ENCODE data around the gene TTYH3.

The TTYH3 gene

DNA sequence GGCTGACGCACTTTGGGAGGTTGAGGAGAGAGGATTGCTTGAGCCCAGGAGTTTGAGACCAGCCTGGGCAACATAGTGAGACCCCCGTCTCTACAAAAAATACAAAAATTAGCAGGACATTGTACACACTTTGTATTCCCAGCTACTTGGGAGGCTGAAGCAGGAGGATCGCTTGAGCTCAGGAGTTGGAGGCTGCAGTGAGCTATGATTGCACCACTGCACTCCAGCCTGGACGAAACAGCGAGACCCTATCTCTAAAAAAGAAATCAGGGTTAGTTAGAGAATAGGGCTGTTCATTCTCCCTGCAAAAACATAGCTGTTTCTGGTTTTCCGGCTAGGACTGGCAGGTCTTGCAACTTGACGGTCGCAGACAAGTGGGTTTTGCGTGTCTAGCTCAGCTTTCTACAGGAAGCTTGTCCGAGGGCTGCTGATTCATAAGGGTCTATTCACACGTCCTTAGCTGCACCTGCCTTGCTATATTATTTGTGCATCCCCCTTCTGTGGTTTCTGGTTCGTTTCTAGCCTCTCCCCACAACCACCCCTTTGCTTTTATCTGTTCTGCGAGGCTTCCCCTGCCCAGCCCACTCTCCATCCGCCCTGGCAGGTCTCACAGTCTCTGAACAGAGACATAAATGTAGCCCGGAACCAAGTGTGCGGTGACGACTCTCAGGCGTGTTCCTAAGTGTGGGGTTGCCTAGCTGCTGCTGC is 66.9 kb downstream of the TTYH3 start:
- Histone ChIP-seq H3K27me3 (ENCODE audit: control insufficient read depth in 2 of 2, insufficient read depth in 2 of 2, low read length in 2 of 2) (no peaks in the 10 kb centered on the region), H3K9me3 (ENCODE audit: control insufficient read depth in 2 of 2, low read length in 2 of 2) (no peaks in the 10 kb centered on the region), H3K36me3 (ENCODE audit: control insufficient read depth in 2 of 2, insufficient read depth in 2 of 2, low read length in 2 of 2) (no peaks in the 10 kb centered on the region), H3K4me1 (ENCODE audit: control insufficient read depth in 2 of 2, insufficient read depth in 2 of 2, low read length in 2 of 2) (no peaks in the 10 kb centered on the region), H3K4me3 (ENCODE audit: low read length in 2 of 2) (no peak overlapping the region), H3K27ac (ENCODE audit: low read depth in 2 of 2, low read length in 2 of 2) (no peak overlapping the region), H3K9ac (ENCODE audit: low read depth in 1 of 2, low read length in 2 of 2) (no peak overlapping the region)

DNA sequence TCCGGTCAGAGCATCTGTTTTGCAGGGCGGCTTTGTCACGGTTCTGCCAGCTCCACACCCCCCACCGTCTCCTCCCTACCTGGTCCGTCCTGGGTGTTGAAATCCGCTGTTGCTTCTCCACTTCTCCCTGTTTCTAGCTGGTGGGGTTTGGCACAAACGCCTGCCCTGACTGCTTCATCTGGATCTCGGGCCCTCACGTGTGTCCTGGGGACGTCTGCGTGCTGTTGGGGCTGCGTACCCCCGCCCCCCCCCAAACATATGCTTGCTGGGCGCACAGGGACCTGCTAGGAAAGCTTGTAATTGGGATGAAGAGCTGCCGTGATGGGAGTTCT is 67.5 kb downstream of the TTYH3 start:
- H3K36me3 ChIP-seq (ENCODE audit: control insufficient read depth in 2 of 2, insufficient read depth in 2 of 2, low read length in 2 of 2), result no peaks in the 10 kb centered on the region
- H3K27ac ChIP-seq (ENCODE audit: low read depth in 2 of 2, low read length in 2 of 2), result no peak overlapping the region
- no peak overlapping the region for H3K4me3 ChIP-seq (ENCODE audit: low read length in 2 of 2)
- H3K4me1 ChIP-seq (ENCODE audit: control insufficient read depth in 2 of 2, insufficient read depth in 2 of 2, low read length in 2 of 2), result no peaks in the 10 kb centered on the region
- H3K27me3 ChIP-seq (ENCODE audit: control insufficient read depth in 2 of 2, insufficient read depth in 2 of 2, low read length in 2 of 2), result no peaks in the 10 kb centered on the region
- no peaks in the 10 kb centered on the region for H3K9me3 ChIP-seq (ENCODE audit: control insufficient read depth in 2 of 2, low read length in 2 of 2)
- H3K9ac ChIP-seq (ENCODE audit: low read depth in 1 of 2, low read length in 2 of 2), result no peak overlapping the region

DNA sequence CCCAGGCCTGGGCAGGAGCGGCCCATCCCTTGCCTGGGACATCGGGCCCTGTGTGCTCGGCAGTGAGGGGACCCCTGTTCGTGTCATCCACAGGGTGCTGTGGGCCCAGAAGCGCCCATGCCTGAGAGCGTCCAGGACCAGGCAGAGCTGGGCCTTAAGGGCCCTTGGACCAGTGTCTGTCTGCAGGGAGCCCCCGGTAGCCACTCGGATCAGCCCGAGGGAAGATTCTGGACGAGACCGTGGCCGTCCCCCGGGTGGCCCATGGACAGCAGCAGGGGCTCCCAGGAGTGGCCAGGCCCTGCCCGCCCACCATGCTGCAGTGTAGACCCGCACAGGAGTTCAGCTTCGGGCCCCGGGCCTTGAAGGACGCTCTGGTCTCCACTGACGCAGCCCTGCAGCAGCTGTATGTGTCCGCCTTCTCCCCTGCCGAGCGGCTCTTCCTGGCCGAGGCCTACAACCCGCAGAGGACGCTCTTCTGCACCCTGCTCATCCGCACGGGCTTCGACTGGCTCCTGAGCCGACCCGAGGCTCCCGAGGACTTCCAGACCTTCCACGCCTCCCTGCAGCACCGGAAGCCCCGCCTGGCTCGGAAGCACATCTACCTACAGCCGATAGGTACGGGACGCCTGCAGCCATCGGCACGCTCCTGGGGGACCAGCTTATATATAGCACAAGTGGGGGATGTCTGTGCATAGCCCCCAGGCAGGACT is 68.5 kb downstream of the TTYH3 start:
- Histone ChIP-seq H3K36me3 (ENCODE audit: control insufficient read depth in 2 of 2, insufficient read depth in 2 of 2, low read length in 2 of 2) (no peaks in the 10 kb centered on the region), H3K4me3 (ENCODE audit: low read length in 2 of 2) (no peak overlapping the region), H3K9me3 (ENCODE audit: control insufficient read depth in 2 of 2, low read length in 2 of 2) (no peaks in the 10 kb centered on the region), H3K4me1 (ENCODE audit: control insufficient read depth in 2 of 2, insufficient read depth in 2 of 2, low read length in 2 of 2) (no peaks in the 10 kb centered on the region), H3K27ac (ENCODE audit: low read depth in 2 of 2, low read length in 2 of 2) (no peak overlapping the region), H3K9ac (ENCODE audit: low read depth in 1 of 2, low read length in 2 of 2) (no peak overlapping the region), H3K27me3 (ENCODE audit: control insufficient read depth in 2 of 2, insufficient read depth in 2 of 2, low read length in 2 of 2) (no peaks in the 10 kb centered on the region)

DNA sequence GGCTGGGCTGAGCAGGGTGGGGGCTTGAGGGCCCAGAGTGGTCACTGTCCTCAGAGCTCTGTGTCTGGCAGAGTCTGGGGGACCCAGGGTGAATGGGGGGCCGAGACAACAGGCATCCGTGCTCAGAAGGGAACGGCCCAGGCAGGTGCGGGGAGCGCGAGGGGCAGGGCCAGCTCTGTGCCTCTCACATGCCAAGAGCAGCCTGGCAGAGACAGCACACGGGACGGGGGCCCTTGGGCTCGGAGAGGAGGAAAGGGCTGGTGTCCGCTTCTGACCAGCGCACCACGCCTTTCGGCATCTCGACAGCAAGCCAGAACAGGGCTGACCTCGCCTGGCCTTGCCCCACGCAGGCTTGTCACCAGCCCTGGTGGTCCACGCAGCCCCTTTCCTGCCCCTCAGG is 69.6 kb downstream of the TTYH3 start:
- H3K36me3 ChIP-seq (ENCODE audit: control insufficient read depth in 2 of 2, insufficient read depth in 2 of 2, low read length in 2 of 2), result no peaks in the 10 kb centered on the region
- no peaks in the 10 kb centered on the region for H3K9me3 ChIP-seq (ENCODE audit: control insufficient read depth in 2 of 2, low read length in 2 of 2)
- H3K27me3 ChIP-seq (ENCODE audit: control insufficient read depth in 2 of 2, insufficient read depth in 2 of 2, low read length in 2 of 2), result no peaks in the 10 kb centered on the region
- H3K4me3 ChIP-seq (ENCODE audit: low read length in 2 of 2), result no peak overlapping the region
- H3K9ac ChIP-seq (ENCODE audit: low read depth in 1 of 2, low read length in 2 of 2), result no peak overlapping the region
- no peak overlapping the region for H3K27ac ChIP-seq (ENCODE audit: low read depth in 2 of 2, low read length in 2 of 2)
- H3K4me1 ChIP-seq (ENCODE audit: control insufficient read depth in 2 of 2, insufficient read depth in 2 of 2, low read length in 2 of 2), result no peaks in the 10 kb centered on the region

DNA sequence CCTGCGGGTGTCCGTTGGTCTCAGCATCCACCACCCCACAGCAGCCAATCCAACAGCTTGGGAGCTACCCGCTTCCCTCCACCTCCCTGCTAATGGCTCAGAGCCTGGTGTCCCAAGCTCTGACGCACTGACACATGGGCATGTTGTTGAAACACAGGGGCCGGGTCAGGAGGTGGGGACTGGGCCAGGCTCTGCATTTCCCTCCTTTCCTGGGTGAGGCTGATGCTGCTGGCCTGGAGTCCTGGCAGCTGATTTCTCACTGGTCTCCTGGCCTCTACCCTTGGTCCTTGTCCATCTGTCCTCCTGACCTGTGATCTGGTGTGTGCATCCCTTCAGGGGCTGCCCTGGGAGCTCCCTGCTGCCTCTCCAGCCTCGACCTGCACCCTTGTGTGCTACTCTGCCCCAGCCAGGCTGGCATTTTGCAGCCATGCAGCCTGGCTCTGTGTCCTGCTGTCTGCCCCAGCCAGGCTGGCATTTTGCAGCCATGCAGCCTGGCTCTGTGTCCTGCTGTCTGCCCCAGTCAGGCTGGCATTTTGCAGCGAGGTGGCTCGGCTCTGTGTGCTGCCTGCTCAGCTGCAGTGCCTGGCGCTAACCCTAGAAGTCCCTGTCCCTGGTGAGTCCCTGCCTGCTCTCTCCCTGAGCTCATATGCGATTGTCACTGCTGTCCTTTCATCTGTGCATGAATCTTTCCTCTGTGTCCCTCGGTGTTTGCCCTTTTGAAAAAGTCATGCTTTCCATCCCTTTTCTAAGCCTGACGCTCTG is 70.2 kb downstream of the TTYH3 start:
- H3K27me3 ChIP-seq (ENCODE audit: control insufficient read depth in 2 of 2, insufficient read depth in 2 of 2, low read length in 2 of 2), result no peaks in the 10 kb centered on the region
- no peaks in the 10 kb centered on the region for H3K9me3 ChIP-seq (ENCODE audit: control insufficient read depth in 2 of 2, low read length in 2 of 2)
- no peaks in the 10 kb centered on the region for H3K4me1 ChIP-seq (ENCODE audit: control insufficient read depth in 2 of 2, insufficient read depth in 2 of 2, low read length in 2 of 2)
- no peak overlapping the region for H3K9ac ChIP-seq (ENCODE audit: low read depth in 1 of 2, low read length in 2 of 2)
- H3K4me3 ChIP-seq (ENCODE audit: low read length in 2 of 2), result no peak overlapping the region
- no peaks in the 10 kb centered on the region for H3K36me3 ChIP-seq (ENCODE audit: control insufficient read depth in 2 of 2, insufficient read depth in 2 of 2, low read length in 2 of 2)
- H3K27ac ChIP-seq (ENCODE audit: low read depth in 2 of 2, low read length in 2 of 2), result no peak overlapping the region

DNA sequence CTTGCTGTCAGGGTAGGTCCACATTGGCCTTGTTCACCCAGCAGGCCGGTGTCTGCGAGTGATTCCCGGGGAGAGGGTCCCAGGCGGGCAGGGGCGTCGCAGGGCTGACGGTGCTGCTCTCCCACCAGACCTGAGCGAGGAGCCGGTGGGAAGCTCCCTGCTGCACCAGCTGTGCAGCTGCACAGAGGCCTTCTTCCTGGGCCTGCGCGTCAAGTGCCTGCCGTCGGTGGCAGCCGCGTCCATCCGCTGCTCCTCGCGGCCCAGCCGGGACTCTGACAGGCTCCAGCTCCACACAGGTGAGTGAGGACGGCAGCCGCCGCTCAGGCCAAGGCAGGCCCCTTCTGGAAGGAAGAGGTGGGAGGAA is 70.8 kb downstream of the TTYH3 start:
- no peak overlapping the region for H3K9ac ChIP-seq (ENCODE audit: low read depth in 1 of 2, low read length in 2 of 2)
- H3K4me1 ChIP-seq (ENCODE audit: control insufficient read depth in 2 of 2, insufficient read depth in 2 of 2, low read length in 2 of 2), result no peaks in the 10 kb centered on the region
- H3K36me3 ChIP-seq (ENCODE audit: control insufficient read depth in 2 of 2, insufficient read depth in 2 of 2, low read length in 2 of 2), result no peaks in the 10 kb centered on the region
- H3K9me3 ChIP-seq (ENCODE audit: control insufficient read depth in 2 of 2, low read length in 2 of 2), result no peaks in the 10 kb centered on the region
- H3K27ac ChIP-seq (ENCODE audit: low read depth in 2 of 2, low read length in 2 of 2), result no peak overlapping the region
- no peak overlapping the region for H3K4me3 ChIP-seq (ENCODE audit: low read length in 2 of 2)
- no peaks in the 10 kb centered on the region for H3K27me3 ChIP-seq (ENCODE audit: control insufficient read depth in 2 of 2, insufficient read depth in 2 of 2, low read length in 2 of 2)

DNA sequence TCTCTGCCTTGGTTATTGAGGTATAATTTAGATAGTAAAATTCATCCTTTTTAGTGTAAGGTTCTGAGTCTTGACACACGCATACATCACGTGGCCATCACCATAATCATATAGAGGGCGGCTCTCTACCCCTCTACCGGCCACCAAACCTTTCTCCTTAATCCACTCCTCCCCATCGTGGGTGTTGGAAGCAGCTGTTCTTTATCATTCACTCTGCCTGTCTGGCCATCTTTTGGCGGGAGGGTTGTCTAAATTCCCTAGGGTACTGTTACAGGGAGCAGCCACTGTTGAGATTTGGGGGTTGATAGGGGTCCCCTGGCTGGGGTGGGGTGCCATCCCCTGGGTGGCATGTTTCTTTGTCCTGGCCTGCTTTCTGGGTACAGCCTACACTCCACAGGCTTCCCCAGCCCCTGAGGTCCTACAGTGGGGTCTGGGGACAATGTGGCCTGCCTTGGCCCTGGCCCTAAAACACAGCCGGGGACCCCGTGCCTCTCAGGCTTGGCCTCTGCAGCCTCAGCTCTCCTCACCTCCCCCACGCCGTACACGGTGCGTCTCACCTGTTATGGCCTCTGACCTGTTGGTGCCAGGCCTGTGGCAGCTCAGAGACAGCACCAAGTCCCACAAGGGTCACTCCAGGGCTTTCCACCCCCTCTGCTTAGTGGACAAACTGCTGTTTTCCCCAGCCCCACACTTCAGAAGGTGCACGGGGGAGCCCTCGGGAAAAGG is 73.7 kb downstream of the TTYH3 start:
- Histone ChIP-seq H3K9me3 (ENCODE audit: control insufficient read depth in 2 of 2, low read length in 2 of 2) (no peaks in the 10 kb centered on the region), H3K36me3 (ENCODE audit: control insufficient read depth in 2 of 2, insufficient read depth in 2 of 2, low read length in 2 of 2) (no peaks in the 10 kb centered on the region), H3K27ac (ENCODE audit: low read depth in 2 of 2, low read length in 2 of 2) (no peak overlapping the region), H3K4me3 (ENCODE audit: low read length in 2 of 2) (no peak overlapping the region), H3K4me1 (ENCODE audit: control insufficient read depth in 2 of 2, insufficient read depth in 2 of 2, low read length in 2 of 2) (peaks cover 6 to 10% of the 10 kb centered on the region in 2 donors), H3K27me3 (ENCODE audit: control insufficient read depth in 2 of 2, insufficient read depth in 2 of 2, low read length in 2 of 2) (no peaks in the 10 kb centered on the region), H3K9ac (ENCODE audit: low read depth in 1 of 2, low read length in 2 of 2) (no peak overlapping the region)

DNA sequence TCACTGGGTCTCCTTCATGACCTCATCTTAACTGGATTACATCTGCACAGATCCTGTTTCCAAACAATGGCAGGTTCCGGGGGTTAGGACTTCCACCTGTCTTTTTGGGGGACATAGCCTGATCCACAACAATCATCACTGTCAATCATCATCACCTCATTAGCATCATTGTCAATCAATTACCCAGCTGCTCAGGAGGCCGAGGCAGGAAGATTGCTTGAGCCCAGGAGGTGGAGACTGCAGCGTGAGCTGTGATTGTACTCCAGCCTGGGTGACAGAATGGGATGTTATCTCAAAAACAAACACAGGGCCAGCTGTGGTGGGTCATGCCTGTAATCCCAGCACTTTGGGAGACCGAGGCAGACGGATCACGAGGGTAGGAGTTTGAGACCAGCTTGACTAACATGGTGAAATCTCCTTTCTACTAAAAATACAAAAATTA is 74.9 kb downstream of the TTYH3 start:
- Histone ChIP-seq H3K36me3 (ENCODE audit: control insufficient read depth in 2 of 2, insufficient read depth in 2 of 2, low read length in 2 of 2) (no peaks in the 10 kb centered on the region), H3K4me3 (ENCODE audit: low read length in 2 of 2) (no peak overlapping the region), H3K27ac (ENCODE audit: low read depth in 2 of 2, low read length in 2 of 2) (no peak overlapping the region), H3K9me3 (ENCODE audit: control insufficient read depth in 2 of 2, low read length in 2 of 2) (no peaks in the 10 kb centered on the region), H3K4me1 (ENCODE audit: control insufficient read depth in 2 of 2, insufficient read depth in 2 of 2, low read length in 2 of 2) (peaks cover 10 to 12% of the 10 kb centered on the region in 2 donors), H3K9ac (ENCODE audit: low read depth in 1 of 2, low read length in 2 of 2) (no peak overlapping the region), H3K27me3 (ENCODE audit: control insufficient read depth in 2 of 2, insufficient read depth in 2 of 2, low read length in 2 of 2) (no peaks in the 10 kb centered on the region)

DNA sequence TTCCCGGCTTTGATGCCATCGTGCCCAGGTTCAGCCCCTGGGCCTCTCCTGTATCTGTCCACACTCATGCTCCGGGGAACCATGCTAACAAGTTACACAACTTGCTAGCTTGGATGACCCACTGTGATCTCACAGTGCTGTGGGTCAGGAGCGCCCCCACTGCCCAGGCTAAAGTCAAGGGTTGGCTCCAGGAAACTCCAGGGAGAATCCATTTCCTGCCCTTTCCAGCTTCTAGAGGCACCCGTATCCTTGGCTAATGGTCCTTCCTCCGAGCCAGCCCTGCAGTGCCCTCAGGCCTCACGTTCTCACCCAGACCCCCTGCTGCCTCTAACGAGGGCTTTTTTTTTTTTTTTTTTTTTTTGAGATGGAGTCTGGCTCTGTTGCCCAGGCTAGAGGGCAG is 75.7 kb downstream of the TTYH3 start:
- Histone ChIP-seq H3K4me3 (ENCODE audit: low read length in 2 of 2) (no peak overlapping the region), H3K9me3 (ENCODE audit: control insufficient read depth in 2 of 2, low read length in 2 of 2) (no peaks in the 10 kb centered on the region), H3K4me1 (ENCODE audit: control insufficient read depth in 2 of 2, insufficient read depth in 2 of 2, low read length in 2 of 2) (peaks cover 10 to 12% of the 10 kb centered on the region in 2 donors), H3K27me3 (ENCODE audit: control insufficient read depth in 2 of 2, insufficient read depth in 2 of 2, low read length in 2 of 2) (no peaks in the 10 kb centered on the region), H3K9ac (ENCODE audit: low read depth in 1 of 2, low read length in 2 of 2) (no peak overlapping the region), H3K36me3 (ENCODE audit: control insufficient read depth in 2 of 2, insufficient read depth in 2 of 2, low read length in 2 of 2) (no peaks in the 10 kb centered on the region), H3K27ac (ENCODE audit: low read depth in 2 of 2, low read length in 2 of 2) (no peak overlapping the region)

DNA sequence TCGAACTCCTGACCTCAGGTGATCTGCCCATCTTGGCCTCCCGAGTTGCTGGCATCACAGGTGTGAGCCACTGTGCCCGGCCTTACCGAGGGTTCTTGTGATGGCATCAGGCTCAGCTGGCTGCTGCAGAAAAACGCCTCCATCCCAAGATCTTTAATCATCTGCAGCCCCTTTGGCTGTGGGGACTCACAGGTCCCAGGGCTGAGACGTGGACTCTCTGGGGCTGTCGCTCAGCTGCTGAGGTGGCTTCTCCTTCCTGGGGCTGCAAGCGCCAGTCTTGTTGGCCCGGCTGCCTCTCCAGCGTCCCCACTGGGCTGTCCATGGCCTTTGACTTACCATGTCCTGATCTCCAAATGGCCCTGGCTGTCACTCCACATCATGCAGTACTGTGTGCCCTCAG is 76.3 kb downstream of the TTYH3 start:
- Histone ChIP-seq H3K4me3 (ENCODE audit: low read length in 2 of 2) (no peak overlapping the region), H3K4me1 (ENCODE audit: control insufficient read depth in 2 of 2, insufficient read depth in 2 of 2, low read length in 2 of 2) (peaks cover 10 to 12% of the 10 kb centered on the region in 2 donors), H3K9ac (ENCODE audit: low read depth in 1 of 2, low read length in 2 of 2) (no peak overlapping the region), H3K9me3 (ENCODE audit: control insufficient read depth in 2 of 2, low read length in 2 of 2) (no peaks in the 10 kb centered on the region), H3K27ac (ENCODE audit: low read depth in 2 of 2, low read length in 2 of 2) (no peak overlapping the region), H3K36me3 (ENCODE audit: control insufficient read depth in 2 of 2, insufficient read depth in 2 of 2, low read length in 2 of 2) (no peaks in the 10 kb centered on the region), H3K27me3 (ENCODE audit: control insufficient read depth in 2 of 2, insufficient read depth in 2 of 2, low read length in 2 of 2) (no peaks in the 10 kb centered on the region)

Measured in mucosa of rectum (tissue), 2 donors.